OCI-LY1 (cell line): ENCODE data around the gene GCN1.

ENCODE experiments used
- EZH2 ChIP-seq: fragments of 200-600 bp; sonication (generic), shearing (Covaris generic); IDR thresholded peaks from 2 replicates; pipeline ENCODE4 v1.8.0; 2017; ENCODE audit warnings: borderline replicate concordance, mixed run types, mild to moderate bottlenecking, antibody characterized with exemption, low read length, moderate library complexity, mixed read lengths
- TF ChIP-seq, protein P1 (sequence below): fragments of 200-600 bp; sonication (generic), shearing (Covaris generic); IDR thresholded peaks from 2 replicates; pipeline ENCODE4 v1.5.1; 2017; ENCODE audit warnings: mild to moderate bottlenecking, antibody characterized with exemption, low read length, moderate library complexity, mixed read lengths

- TF ChIP-seq, protein P1, sequence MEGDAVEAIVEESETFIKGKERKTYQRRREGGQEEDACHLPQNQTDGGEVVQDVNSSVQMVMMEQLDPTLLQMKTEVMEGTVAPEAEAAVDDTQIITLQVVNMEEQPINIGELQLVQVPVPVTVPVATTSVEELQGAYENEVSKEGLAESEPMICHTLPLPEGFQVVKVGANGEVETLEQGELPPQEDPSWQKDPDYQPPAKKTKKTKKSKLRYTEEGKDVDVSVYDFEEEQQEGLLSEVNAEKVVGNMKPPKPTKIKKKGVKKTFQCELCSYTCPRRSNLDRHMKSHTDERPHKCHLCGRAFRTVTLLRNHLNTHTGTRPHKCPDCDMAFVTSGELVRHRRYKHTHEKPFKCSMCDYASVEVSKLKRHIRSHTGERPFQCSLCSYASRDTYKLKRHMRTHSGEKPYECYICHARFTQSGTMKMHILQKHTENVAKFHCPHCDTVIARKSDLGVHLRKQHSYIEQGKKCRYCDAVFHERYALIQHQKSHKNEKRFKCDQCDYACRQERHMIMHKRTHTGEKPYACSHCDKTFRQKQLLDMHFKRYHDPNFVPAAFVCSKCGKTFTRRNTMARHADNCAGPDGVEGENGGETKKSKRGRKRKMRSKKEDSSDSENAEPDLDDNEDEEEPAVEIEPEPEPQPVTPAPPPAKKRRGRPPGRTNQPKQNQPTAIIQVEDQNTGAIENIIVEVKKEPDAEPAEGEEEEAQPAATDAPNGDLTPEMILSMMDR, result no peak
- TF ChIP-seq EZH2, result no peak
Measured at GRCh38 chr12:120156315-120157259, 37.9 kb downstream of the GCN1 start.
